Psoas muscle (tissue), 8 donors: ENCODE data around the gene CHID1. TPM values are rescaled to one million over a fixed set of nuclear protein-coding genes. Genes with fewer than 3 reads are reported as not detected.

Experiments used
- ATAC-seq, 4 donors: fragments of 200-7000 bp; cut with Tn5 transposase; one replicate each; pipeline ENCODE4 v1.9.1; 2020; ENCODE audit warnings: moderate library complexity in 3 of 4, mild to moderate bottlenecking in 2 of 4
- DNase-seq, 2 donors: peaks; one replicate each; pipeline ENCODE4 v3.0.0-alpha.2; 2020
- H3K27ac ChIP-seq: fragments of 200-600 bp; one replicate; pipeline ENCODE4 v1.8.0; 2022
- H3K27me3 ChIP-seq, 3 donors: fragments of 200-600 bp in 1 of 3; one replicate each; pipeline versions ENCODE4 v1.6.1 to v1.8.0; 2013 to 2022; ENCODE audit warnings: low read length in 2 of 3, mild to moderate bottlenecking in 2 of 3, moderate library complexity in 1 of 3; ENCODE audit not compliant: insufficient read depth in 3 of 3
- H3K36me3 ChIP-seq, 2 donors: fragments of 200-600 bp in 1 of 2; one replicate each; pipeline versions ENCODE4 v1.6.1 to v1.8.0; 2013 to 2022; ENCODE audit warnings: low read depth in 1 of 2, mild to moderate bottlenecking in 1 of 2, moderate library complexity in 1 of 2; ENCODE audit not compliant: insufficient read depth in 1 of 2
- H3K4me1 ChIP-seq: fragments of 200-600 bp; one replicate; pipeline ENCODE4 v1.8.0; 2022
- H3K4me3 ChIP-seq: fragments of 200-600 bp; one replicate; pipeline ENCODE4 v1.8.0; 2022; ENCODE audit warnings: mild to moderate bottlenecking
- H3K9me3 ChIP-seq: fragments of 200-600 bp; one replicate; pipeline ENCODE4 v1.8.0; 2022
- WGBS, 3 donors: extraction: QIAGEN DNeasy Blood & Tissue Kit; methylation state at CpG; one replicate each; pipeline versions ENCODE4 v1.1.6 to v1.1.7; 2013; 5-methylcytosine and 5-hydroxymethylcytosine counted together
- intact Hi-C, 2 donors: fragments of 100-400 bp; cut with DNase I; formaldehyde crosslinking; loops; one replicate each; pipeline versions ENCODE4 v1.11.0 to v1.14.2; 2022
- polyA plus RNA-seq, 3 donors: library from polyadenylated mRNA; stranded (reverse); fragments of 200-250 nt; gene quantifications; one replicate each; pipeline ENCODE4 v1.2.3, GENCODE V29; 2013
- total RNA-seq, 4 donors: library from RNA; stranded (reverse); fragmentation: NEBNext Ultra II Directional in 2 of 4; extraction: Animal tissue kit (Norgen Biotek cat#: 25700) in 2 of 4; gene quantifications; one replicate each; pipeline versions ENCODE4 v1.2.1 to v1.2.4, GENCODE V29; 2021 to 2023
- TF ChIP-seq, protein P1 (sequence below): fragments of 200-600 bp; IDR thresholded peaks from one replicate; pipeline ENCODE4 v1.8.0; 2022; ENCODE audit warnings: antibody characterized with exemption
- donor health status: healthy with polysubstance abuse.
- donor health status: DM: no; HTN: no; CAD: no; lungs with moderate emphysema.
- donor health status: Bipolar disorder and iron deficiency.
- donor health status: healthy.
- donor health status: DM: yes; HTN: yes; CAD: no.
- donor health status: DM: no; HTN: no; CAD: no.
- donor health status: DM: no; HTN: no; CAD: no.
- donor health status: DM: yes; HTN: yes; CAD: no.

Gene CHID1
- total and polyA plus RNA-seq, 7 donors: 25.5 to 44.5 (median 34.3) TPM

DNA sequence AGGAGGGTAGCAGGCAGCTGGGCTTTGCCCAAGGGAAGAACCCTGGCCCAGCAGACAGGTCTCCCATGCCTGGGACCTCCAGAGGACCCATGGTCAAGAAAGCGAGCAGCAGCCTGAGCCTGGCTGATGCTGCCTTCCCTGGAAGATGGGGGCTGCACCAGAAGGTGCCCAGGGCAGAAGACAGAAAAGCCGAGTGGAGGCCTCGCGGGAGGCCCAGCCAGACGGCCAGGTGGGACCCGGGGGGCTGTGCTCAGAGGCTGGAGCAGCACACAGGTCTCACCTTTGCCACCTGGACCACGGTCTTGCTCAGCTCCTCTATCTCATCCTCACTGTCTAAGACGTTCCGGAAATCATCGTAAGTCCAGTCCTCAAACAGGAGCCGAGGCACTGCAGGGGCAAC is 10.9 kb downstream of the CHID1 start:
- no peak overlapping the region for H3K4me3 ChIP-seq
- intact Hi-C loops: no loop called here
- ATAC-seq (no peak), DNase-seq (no peak)
- H3K4me1 ChIP-seq: no peaks in the 10 kb centered on the region
- no peak overlapping the region for H3K27ac ChIP-seq
- no peaks in the 10 kb centered on the region for H3K9me3 ChIP-seq
- no peaks in the 10 kb centered on the region for H3K27me3 ChIP-seq
- H3K36me3 ChIP-seq: peaks cover 9 to 71% of the 10 kb centered on the region in 2 donors
- WGBS, 3 donors: 94 to 95% (median 94%) methylated on average over 9 to 11 of the region's 11 CpGs
- TF ChIP-seq, protein P1, sequence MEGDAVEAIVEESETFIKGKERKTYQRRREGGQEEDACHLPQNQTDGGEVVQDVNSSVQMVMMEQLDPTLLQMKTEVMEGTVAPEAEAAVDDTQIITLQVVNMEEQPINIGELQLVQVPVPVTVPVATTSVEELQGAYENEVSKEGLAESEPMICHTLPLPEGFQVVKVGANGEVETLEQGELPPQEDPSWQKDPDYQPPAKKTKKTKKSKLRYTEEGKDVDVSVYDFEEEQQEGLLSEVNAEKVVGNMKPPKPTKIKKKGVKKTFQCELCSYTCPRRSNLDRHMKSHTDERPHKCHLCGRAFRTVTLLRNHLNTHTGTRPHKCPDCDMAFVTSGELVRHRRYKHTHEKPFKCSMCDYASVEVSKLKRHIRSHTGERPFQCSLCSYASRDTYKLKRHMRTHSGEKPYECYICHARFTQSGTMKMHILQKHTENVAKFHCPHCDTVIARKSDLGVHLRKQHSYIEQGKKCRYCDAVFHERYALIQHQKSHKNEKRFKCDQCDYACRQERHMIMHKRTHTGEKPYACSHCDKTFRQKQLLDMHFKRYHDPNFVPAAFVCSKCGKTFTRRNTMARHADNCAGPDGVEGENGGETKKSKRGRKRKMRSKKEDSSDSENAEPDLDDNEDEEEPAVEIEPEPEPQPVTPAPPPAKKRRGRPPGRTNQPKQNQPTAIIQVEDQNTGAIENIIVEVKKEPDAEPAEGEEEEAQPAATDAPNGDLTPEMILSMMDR: no peak

DNA sequence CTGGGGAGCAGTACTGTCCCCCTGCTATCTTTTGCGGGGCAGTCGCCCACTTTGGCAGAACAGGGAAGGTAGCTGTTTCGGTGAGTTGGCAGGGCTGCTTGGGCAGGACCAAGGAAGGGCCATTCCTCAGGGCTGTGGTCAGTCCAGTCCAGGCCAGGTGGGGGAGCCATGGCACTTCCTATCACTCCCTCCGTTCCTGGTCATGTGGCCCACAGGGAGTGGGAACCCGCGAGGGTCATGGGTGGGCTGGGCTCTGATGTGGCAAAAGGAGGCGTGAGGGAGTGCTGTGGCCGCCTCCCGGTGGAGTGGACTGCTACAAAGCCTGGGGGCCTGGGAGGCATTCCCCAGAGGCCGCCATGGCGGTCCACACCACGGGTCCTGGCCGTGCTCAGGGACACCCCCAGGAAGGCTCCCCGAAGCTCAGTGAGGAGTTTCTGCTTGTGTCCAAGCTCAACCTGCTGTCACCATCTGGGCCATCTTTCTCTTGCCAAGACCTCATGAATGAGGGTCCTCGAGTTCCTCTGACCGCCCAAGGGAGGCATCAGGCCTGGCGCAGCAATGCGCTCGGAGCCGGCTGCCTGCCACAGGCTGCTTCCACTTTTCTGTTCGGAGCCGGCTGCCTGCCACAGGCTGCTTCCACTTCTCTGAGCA is 11.9 kb downstream of the CHID1 start:
- no peaks in the 10 kb centered on the region for H3K27me3 ChIP-seq
- intact Hi-C loops: no loop called here
- H3K27ac ChIP-seq: no peak overlapping the region
- H3K36me3 ChIP-seq: peaks cover 9 to 60% of the 10 kb centered on the region in 2 donors
- no peak overlapping the region for H3K4me3 ChIP-seq
- ATAC-seq (peak in 2 of 4 donors; percentile 33 to 48), DNase-seq (peak in 1 of 2 donors; percentile 48)
- no peaks in the 10 kb centered on the region for H3K4me1 ChIP-seq
- no peaks in the 10 kb centered on the region for H3K9me3 ChIP-seq
- TF ChIP-seq, protein P1: no peak
- WGBS, 3 donors: 85 to 87% (median 86%) methylated on average over 18 to 22 of the region's 22 CpGs

DNA sequence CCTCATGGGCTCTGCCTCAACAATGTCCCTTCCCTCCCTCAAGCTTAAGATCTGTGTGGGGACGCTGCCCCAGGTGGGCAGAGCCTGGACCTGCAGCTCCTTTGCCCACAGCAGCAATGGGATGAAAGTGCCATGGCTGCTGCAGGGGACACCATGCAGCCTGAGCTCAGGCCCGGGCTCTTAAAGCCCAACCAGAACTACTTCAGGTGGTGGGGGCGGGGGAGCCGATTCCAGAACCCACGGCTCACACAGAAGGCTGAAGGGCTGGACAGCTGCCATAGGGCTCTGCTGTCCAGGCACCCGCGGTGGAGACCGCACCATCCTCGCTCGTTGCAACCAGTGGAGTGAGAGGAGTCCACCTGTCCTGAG is 12.5 kb downstream of the CHID1 start:
- peak in 1 of 2 donors; percentile 54 for DNase-seq
- H3K9me3 ChIP-seq: no peaks in the 10 kb centered on the region
- no peak overlapping the region for H3K4me3 ChIP-seq
- WGBS, 3 donors: 65 to 73% (median 72%) methylated on average over 10 of the region's 10 CpGs
- H3K4me1 ChIP-seq: no peaks in the 10 kb centered on the region
- H3K27ac ChIP-seq: no peak overlapping the region
- no peak for ATAC-seq
- peaks cover 9 to 55% of the 10 kb centered on the region in 2 donors for H3K36me3 ChIP-seq
- intact Hi-C loops: no loop called here
- H3K27me3 ChIP-seq: no peaks in the 10 kb centered on the region
- TF ChIP-seq, protein P1: peak; percentile 12

DNA sequence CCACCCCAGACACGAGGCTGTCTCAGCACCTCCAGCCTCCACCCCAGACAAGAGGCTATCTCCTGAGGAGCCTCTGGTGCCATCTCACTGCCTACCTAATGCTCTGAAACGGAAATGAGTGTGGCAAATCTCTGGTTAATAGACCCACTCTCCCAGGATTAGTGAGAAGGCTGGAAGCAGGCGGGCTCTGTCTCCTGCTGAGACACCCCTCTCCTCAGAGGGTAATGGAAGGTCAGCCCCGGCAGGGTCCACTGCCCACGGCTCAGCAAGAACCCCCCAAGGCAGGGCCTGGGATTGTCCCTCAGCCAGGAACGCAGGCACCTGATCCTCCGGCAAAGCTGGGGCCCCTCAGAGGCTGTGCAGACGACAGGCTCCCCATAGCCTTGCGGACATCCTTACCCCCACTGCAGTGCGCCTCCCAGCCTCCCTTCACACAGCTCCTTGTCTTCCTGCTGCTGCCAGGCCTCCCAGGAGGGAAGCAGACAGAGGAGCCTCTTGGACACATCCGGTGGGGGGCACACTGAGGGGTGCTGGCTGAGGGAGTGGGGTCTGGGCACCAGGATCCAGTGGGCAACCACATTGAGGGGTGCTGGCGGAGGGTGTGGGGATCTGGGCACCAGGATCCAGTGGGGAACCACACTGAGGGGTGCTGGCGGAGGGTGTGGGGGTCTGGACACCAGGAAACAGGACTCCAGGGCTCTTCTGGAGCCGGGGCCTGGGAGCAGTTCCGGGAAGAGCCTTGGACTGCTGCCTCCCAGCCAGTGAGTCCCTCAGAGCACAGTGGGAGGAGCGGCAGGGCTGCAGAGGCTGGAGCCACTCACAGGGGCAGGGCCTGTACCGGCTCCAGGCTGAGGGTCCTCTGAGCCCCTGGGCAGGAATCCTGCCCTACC is 13.1 kb downstream of the CHID1 start:
- no peaks in the 10 kb centered on the region for H3K27me3 ChIP-seq
- H3K36me3 ChIP-seq: peaks cover 3 to 48% of the 10 kb centered on the region in 2 donors
- 81 to 84% (median 81%) methylated on average over 13 to 17 of the region's 17 CpGs for WGBS, 3 donors
- H3K4me1 ChIP-seq: no peaks in the 10 kb centered on the region
- H3K27ac ChIP-seq: no peak overlapping the region
- DNase-seq: no peak
- no peak for ATAC-seq
- TF ChIP-seq, protein P1: no peak
- intact Hi-C loops: no loop called here
- H3K9me3 ChIP-seq: no peaks in the 10 kb centered on the region
- H3K4me3 ChIP-seq: no peak overlapping the region
